PC-9 (cell line): Measurements from ENCODE around the gene COX10.

Experiments
- EZH2 ChIP-seq: fragments of 200-600 bp; sonication (generic); IDR thresholded peaks from 2 replicates; pipeline ENCODE4 v1.8.0; 2017; ENCODE audit warnings: antibody characterized with exemption, low read depth
- TF ChIP-seq, protein P1 (sequence below): fragments of 200-600 bp; sonication (generic); conservative IDR thresholded peaks from 2 replicates; pipeline ENCODE4 v1.6.1; 2017; ENCODE audit warnings: mixed run types, antibody characterized with exemption, mild to moderate bottlenecking, moderate library complexity

DNA sequence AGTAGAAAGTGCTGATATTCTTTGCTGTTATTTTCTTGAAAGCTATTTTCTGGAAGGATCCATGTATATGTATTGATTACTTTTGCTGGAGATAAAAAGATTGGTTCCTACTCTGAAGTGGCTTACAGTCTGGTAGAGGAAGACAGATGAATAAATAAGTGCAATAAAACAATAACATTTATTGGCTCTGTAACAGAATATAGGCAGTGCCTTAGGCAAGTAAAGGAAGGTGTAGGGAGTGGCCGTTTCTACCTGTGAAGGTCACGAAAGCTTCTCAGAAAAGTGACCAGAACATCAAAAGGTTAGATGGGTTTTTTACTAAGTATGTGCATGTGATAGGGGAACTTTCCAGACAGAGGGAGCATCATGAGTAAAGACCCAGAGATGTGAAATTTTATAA, 43.1 kb downstream of the COX10 start:
- TF ChIP-seq, protein P1, sequence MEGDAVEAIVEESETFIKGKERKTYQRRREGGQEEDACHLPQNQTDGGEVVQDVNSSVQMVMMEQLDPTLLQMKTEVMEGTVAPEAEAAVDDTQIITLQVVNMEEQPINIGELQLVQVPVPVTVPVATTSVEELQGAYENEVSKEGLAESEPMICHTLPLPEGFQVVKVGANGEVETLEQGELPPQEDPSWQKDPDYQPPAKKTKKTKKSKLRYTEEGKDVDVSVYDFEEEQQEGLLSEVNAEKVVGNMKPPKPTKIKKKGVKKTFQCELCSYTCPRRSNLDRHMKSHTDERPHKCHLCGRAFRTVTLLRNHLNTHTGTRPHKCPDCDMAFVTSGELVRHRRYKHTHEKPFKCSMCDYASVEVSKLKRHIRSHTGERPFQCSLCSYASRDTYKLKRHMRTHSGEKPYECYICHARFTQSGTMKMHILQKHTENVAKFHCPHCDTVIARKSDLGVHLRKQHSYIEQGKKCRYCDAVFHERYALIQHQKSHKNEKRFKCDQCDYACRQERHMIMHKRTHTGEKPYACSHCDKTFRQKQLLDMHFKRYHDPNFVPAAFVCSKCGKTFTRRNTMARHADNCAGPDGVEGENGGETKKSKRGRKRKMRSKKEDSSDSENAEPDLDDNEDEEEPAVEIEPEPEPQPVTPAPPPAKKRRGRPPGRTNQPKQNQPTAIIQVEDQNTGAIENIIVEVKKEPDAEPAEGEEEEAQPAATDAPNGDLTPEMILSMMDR, result no peak
- no peak for TF ChIP-seq EZH2
